Endothelial cell (in vitro differentiated cells): ENCODE measurements around the gene ETDA. TPM values are rescaled to one million over a fixed set of nuclear protein-coding genes. Genes with fewer than 3 reads are reported as not detected.
A peak's percentile ranks its signal among the peaks of the same experiment; 100 is the strongest.

ENCODE experiments used
- DNase-seq: peaks from one replicate; pipeline ENCODE4 v3.0.0; 2021; ENCODE audit warnings: low spot score
- H3K27ac Mint-ChIP-seq: one replicate; pipeline ENCODE4 v1.8.0; 2021; ENCODE audit warnings: mixed read lengths, inconsistent platforms; ENCODE audit not compliant: unreplicated experiment
- H3K27me3 Mint-ChIP-seq: one replicate; pipeline ENCODE4 v1.8.0; 2021; ENCODE audit warnings: mild to moderate bottlenecking, moderate library complexity, mixed read lengths, inconsistent platforms; ENCODE audit not compliant: unreplicated experiment
- H3K36me3 Mint-ChIP-seq: one replicate; pipeline ENCODE4 v1.8.0; 2021; ENCODE audit warnings: mild to moderate bottlenecking, low read depth, mixed read lengths, inconsistent platforms; ENCODE audit not compliant: unreplicated experiment
- H3K4me1 Mint-ChIP-seq: one replicate; pipeline ENCODE4 v1.8.0; 2021; ENCODE audit warnings: mild to moderate bottlenecking, mixed read lengths, inconsistent platforms; ENCODE audit not compliant: unreplicated experiment
- H3K4me3 Mint-ChIP-seq: one replicate; pipeline ENCODE4 v1.8.0; 2021; ENCODE audit warnings: mild to moderate bottlenecking, mixed read lengths, inconsistent platforms; ENCODE audit not compliant: unreplicated experiment
- H3K9me3 Mint-ChIP-seq: one replicate; pipeline ENCODE4 v1.8.0; 2021; ENCODE audit warnings: mixed read lengths, inconsistent platforms; ENCODE audit not compliant: unreplicated experiment
- total RNA-seq: library from RNA; stranded (reverse); fragmentation: NEBNext Ultra II Directional; extraction: Animal tissue kit (Norgen Biotek cat#: 25700); gene quantifications from one replicate; pipeline ENCODE4 v1.2.1, GENCODE V29; 2021; ENCODE audit not compliant: unreplicated experiment
- TF ChIP-seq, protein P1 (sequence below): fragments of 200-600 bp; sonication (generic); IDR thresholded peaks from one replicate; pipeline ENCODE4 v1.5.0; 2021; ENCODE audit warnings: antibody characterized with exemption; ENCODE audit not compliant: unreplicated experiment

The ETDA gene
- total RNA-seq, 1 donor from 2014 or later = not detected

DNA sequence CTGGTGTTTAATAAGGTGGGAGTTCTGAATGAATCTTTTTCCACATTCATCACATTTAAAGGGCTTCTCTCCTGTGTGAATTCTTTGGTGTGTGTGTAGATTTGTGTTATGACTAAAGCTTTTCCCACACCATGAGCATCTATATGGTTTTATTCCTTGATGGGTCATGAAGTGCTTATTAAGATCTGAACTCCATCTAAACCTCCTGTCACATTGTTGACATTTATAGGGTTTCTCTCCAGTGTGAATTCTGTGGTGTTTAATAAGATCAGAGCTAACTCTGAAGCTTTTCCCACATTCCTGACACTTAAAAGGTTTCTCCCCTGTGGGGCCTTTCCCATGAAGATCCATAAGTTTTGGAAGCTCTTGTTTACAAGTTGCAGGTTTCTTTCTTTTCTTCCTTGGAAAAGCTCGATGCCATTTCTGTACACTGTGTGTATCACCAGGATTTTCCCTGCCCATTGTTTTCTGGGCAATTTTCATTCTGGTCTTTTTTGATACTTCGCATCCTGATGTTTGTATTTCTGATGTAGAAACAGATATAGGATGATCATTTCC is 35.5 kb downstream of the ETDA start:
- Mint-ChIP-seq H3K4me3 (peak overlapping the region; percentile 65), H3K36me3 (peaks cover 65% of the 10 kb centered on the region)
- TF ChIP-seq, protein P1, sequence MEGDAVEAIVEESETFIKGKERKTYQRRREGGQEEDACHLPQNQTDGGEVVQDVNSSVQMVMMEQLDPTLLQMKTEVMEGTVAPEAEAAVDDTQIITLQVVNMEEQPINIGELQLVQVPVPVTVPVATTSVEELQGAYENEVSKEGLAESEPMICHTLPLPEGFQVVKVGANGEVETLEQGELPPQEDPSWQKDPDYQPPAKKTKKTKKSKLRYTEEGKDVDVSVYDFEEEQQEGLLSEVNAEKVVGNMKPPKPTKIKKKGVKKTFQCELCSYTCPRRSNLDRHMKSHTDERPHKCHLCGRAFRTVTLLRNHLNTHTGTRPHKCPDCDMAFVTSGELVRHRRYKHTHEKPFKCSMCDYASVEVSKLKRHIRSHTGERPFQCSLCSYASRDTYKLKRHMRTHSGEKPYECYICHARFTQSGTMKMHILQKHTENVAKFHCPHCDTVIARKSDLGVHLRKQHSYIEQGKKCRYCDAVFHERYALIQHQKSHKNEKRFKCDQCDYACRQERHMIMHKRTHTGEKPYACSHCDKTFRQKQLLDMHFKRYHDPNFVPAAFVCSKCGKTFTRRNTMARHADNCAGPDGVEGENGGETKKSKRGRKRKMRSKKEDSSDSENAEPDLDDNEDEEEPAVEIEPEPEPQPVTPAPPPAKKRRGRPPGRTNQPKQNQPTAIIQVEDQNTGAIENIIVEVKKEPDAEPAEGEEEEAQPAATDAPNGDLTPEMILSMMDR = no peak

DNA sequence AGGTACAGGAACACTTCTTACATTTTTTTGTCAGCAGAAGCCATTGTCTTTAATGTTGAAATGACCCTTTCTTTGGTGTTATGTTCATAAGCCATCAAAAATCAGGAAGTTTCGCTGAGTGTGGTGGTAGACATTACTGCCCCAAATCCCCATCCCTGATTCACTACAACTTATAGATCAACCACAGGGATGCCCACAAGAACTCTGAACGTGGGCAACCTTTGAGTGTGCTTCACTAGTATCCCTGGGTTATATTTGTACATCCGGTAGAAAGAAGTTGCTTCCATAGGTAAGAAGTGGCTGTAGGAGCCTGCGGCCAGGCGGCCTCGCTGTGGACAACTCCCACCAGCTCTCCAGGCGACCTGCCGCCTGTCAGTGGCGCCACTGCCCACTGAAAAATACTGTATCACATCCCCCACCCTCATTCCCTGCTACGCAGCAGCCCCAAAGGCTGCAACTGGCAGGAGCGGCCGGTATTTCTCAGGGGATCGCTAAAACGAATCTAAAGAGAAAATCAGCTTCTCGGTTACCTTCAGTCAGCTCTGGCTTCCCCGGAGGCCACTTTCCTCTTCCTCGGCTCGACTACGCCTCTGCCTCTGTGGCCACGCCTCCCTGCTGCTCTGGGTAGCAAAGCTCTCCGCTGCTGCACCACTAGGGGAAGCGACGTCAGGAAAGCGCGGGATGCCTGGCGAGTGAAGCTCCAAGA is 43.5 kb downstream of the ETDA start:
- Mint-ChIP-seq H3K4me1 (peaks cover 4% of the 10 kb centered on the region), H3K9me3 (no peaks in the 10 kb centered on the region), H3K27ac (no peak overlapping the region), H3K36me3 (peaks cover 19% of the 10 kb centered on the region), H3K4me3 (peak overlapping the region; percentile 65), H3K27me3 (no peaks in the 10 kb centered on the region)
- DNase-seq = peak; percentile 6
- TF ChIP-seq, protein P1 = no peak

More for the DNA sequence above, 35.5 kb downstream of the ETDA start:
- Mint-ChIP-seq H3K27me3 (no peaks in the 10 kb centered on the region), H3K27ac (no peak overlapping the region), H3K4me1 (no peaks in the 10 kb centered on the region), H3K9me3 (peaks cover 15% of the 10 kb centered on the region)
- no peak for DNase-seq

GRCh38 chrX:135295944-135296305 is 44.1 kb downstream of the ETDA start:
- H3K4me3 Mint-ChIP-seq = peak overlapping the region; percentile 65

DNA sequence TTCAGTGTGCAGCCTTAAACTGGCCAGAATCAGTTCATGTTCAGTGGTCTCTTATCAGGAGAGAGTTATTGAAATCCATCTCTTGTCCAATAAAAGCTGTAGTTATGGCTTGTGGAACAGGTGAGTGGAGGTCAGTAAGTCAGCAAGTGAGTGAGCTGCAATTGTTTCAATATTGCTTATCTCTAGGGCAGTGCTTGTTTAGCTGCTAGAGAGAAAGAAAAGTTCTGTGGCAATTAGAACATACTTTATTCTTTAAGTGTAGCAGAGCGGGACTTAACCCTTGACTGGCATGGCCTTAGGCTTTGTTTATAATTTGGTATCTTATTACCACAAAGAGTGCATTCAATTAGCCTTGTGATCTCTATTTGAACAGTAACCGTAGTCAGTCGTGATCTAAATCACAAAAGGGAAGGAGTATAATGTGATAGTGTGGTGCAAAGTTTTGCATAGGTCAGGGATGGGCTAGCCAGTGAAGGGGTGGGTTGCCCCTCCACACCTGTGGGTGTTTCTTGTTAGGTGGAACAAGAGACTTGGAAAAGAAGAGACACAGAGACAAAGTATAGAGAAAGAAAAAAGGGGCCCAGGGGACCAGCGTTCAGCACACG is 50.5 kb downstream of the ETDA start:
- no peak for DNase-seq
- TF ChIP-seq, protein P1 = no peak
- no peaks in the 10 kb centered on the region for H3K27me3 Mint-ChIP-seq
- H3K4me1 Mint-ChIP-seq = no peaks in the 10 kb centered on the region
- H3K36me3 Mint-ChIP-seq = peaks cover 4% of the 10 kb centered on the region
- H3K4me3 Mint-ChIP-seq = no peak overlapping the region
- no peaks in the 10 kb centered on the region for H3K9me3 Mint-ChIP-seq
- no peak overlapping the region for H3K27ac Mint-ChIP-seq

More at GRCh38 chrX:135295944-135296305, 44.1 kb downstream of the ETDA start:
- peaks cover 14% of the 10 kb centered on the region for H3K36me3 Mint-ChIP-seq
- no peak overlapping the region for H3K27ac Mint-ChIP-seq
- TF ChIP-seq, protein P1 = no peak
- H3K4me1 Mint-ChIP-seq = peaks cover 4% of the 10 kb centered on the region
- no peak for DNase-seq
- no peaks in the 10 kb centered on the region for H3K27me3 Mint-ChIP-seq
- no peaks in the 10 kb centered on the region for H3K9me3 Mint-ChIP-seq

Other genes with a start within 250 kb of the ETDA start
- gene RTL8B, start 229.5 kb upstream of the ETDA start, total RNA-seq = 13.1 TPM
- gene RTL8C, start 219.7 kb upstream of the ETDA start, total RNA-seq = 79.1 TPM
- gene RTL8A, start 199.9 kb upstream of the ETDA start, total RNA-seq = 34.0 TPM
- 2.6 TPM for gene SMIM10L2B, start 153.3 kb upstream of the ETDA start, total RNA-seq
- not detected for gene ETDB, start 131.5 kb upstream of the ETDA start, total RNA-seq
- gene CT55, start 80.7 kb upstream of the ETDA start, total RNA-seq = 0.21 TPM
- gene ETDC, start 57.4 kb downstream of the ETDA start, total RNA-seq = not detected
- 21.8 TPM for gene ZNF75D, start 92.0 kb downstream of the ETDA start, total RNA-seq
- gene ZNF449, start 92.7 kb downstream of the ETDA start, total RNA-seq = 17.0 TPM
- 23.6 TPM for gene SMIM10L2A, start 169.9 kb downstream of the ETDA start, total RNA-seq